GM18498 (cell line): Measurements from ENCODE around the gene ARVCF.

Experiments
- ATAC-seq: cut with Tn5 transposase; IDR thresholded peaks from one replicate; pipeline ENCODE4 v1.9.1; 2021; ENCODE audit warnings: mild to moderate bottlenecking, moderate library complexity; ENCODE audit not compliant: unreplicated experiment

Gene ARVCF

GRCh38 chr22:19974935-19975706 lies 41.5 kb downstream of the ARVCF start:
- no peak for ATAC-seq

GRCh38 chr22:19974268-19974861 lies 42.3 kb downstream of the ARVCF start:
- no peak for ATAC-seq

- no peak for ATAC-seq
Measured at GRCh38 chr22:19973551-19974267, 42.9 kb downstream of the ARVCF start.

- ATAC-seq: no peak
Measured at GRCh38 chr22:19972652-19973550, 43.7 kb downstream of the ARVCF start.

GRCh38 chr22:19972251-19972650 lies 44.4 kb downstream of the ARVCF start:
- no peak for ATAC-seq

GRCh38 chr22:19971276-19972124 lies 45.1 kb downstream of the ARVCF start:
- no peak for ATAC-seq

GRCh38 chr22:19970479-19971275 lies 45.9 kb downstream of the ARVCF start:
- no peak for ATAC-seq

- ATAC-seq: no peak
Measured at GRCh38 chr22:19970031-19970478, 46.6 kb downstream of the ARVCF start.

- ATAC-seq: no peak
Measured at GRCh38 chr22:19969141-19969928, 47.3 kb downstream of the ARVCF start.

- ATAC-seq: no peak
Measured at GRCh38 chr22:19968450-19968891, 48.2 kb downstream of the ARVCF start.

GRCh38 chr22:19967850-19968449 lies 48.7 kb downstream of the ARVCF start:
- no peak for ATAC-seq

GRCh38 chr22:19966908-19967750 lies 49.5 kb downstream of the ARVCF start:
- ATAC-seq: no peak

- ATAC-seq: no peak
Measured at GRCh38 chr22:19965771-19966709, 50.6 kb downstream of the ARVCF start.

GRCh38 chr22:19964701-19965386 lies 51.8 kb downstream of the ARVCF start:
- no peak for ATAC-seq
